T-helper 1 cell treated with Interleukin-12 subunit alpha and Interleukin-12 subunit beta and Interleukin-4 antibody, amounts not matched to agents 30 μg/mL and 1 μg/mL, for 36 hours (primary cell): ENCODE results near the gene RFX4.

ENCODE experiments used
- H3K27ac Mint-ChIP-seq: one replicate; pipeline ENCODE4 v1.8.0; 2021; ENCODE audit warnings: mild to moderate bottlenecking, mixed read lengths
- H3K27me3 Mint-ChIP-seq: one replicate; pipeline ENCODE4 v1.8.0; 2021; ENCODE audit warnings: low read depth, mixed read lengths
- H3K36me3 Mint-ChIP-seq: one replicate; pipeline ENCODE4 v1.8.0; 2021; ENCODE audit warnings: low read depth, mixed read lengths
- H3K4me1 Mint-ChIP-seq: one replicate; pipeline ENCODE4 v1.8.0; 2021; ENCODE audit warnings: low read depth, mixed read lengths
- H3K4me3 Mint-ChIP-seq: one replicate; pipeline ENCODE4 v1.8.0; 2021; ENCODE audit warnings: mild to moderate bottlenecking, moderate library complexity, mixed read lengths
- H3K9me3 Mint-ChIP-seq: one replicate; pipeline ENCODE4 v1.8.0; 2021; ENCODE audit warnings: mixed read lengths

The RFX4 gene

DNA sequence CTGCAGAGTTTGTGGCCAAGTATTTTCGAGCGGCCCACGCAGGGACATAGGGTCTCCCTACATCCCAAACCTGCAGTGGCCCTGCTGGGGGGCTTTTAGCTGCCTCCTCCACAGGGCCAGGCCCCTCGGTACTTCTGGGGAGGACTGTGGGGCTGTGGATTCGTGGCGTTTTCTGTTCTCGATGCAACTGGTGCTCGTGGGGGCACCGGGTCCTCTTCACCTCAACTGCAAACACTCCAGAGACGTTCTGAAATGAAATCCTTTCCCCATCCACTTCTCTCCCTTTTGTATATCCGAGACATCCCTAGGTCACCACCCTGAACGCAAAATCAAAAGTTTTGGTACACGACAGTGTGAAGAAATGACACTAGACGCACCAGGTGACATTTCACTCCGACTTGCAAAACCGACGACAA, 2.3 kb downstream of the RFX4 start:
- Mint-ChIP-seq H3K27me3 (peaks cover 85% of the 10 kb centered on the region), H3K9me3 (no peaks in the 10 kb centered on the region), H3K4me3 (no peak overlapping the region), H3K27ac (no peak overlapping the region), H3K36me3 (no peaks in the 10 kb centered on the region), H3K4me1 (peaks cover 10% of the 10 kb centered on the region)

DNA sequence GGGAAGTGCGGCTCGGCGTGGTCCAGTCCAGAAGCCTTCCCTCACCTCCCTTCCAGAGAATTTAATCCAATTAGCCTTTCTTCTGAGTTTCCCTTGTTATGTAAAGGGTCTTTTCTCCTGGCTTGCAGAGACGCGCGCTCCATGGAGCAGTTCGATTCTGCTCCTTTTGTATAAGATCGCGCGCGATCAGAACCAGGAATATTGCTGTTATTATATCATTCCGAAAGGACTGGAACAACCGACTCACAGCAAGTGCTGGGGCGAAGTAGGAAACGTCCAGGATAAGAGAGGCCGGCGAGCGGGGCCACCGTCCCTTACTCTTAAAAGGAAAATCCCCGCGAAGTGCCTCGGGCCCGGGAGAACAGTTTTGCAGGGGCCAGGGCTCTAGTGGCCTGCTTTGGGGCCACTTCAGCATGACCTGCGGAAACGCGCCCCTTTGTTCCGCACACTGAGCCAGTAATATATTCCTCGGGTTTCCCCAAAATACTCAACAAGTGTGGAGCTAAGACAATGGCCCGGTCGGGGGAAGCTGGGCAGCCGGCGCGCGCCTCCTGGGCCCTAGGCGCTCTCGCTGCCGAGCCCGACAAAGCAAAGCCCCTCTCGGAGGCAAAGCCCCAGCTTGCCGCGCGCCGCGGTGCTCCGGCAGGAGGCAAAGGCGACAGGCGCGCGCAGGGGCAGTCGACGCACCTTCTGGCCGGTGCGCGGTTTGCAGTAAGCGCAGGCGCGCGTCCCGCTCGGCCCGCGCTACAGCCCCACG, 2.9 kb downstream of the RFX4 start:
- Mint-ChIP-seq H3K4me3 (no peak overlapping the region), H3K4me1 (peaks cover 10% of the 10 kb centered on the region), H3K27me3 (peaks cover 86% of the 10 kb centered on the region), H3K9me3 (no peaks in the 10 kb centered on the region), H3K27ac (no peak overlapping the region), H3K36me3 (no peaks in the 10 kb centered on the region)

DNA sequence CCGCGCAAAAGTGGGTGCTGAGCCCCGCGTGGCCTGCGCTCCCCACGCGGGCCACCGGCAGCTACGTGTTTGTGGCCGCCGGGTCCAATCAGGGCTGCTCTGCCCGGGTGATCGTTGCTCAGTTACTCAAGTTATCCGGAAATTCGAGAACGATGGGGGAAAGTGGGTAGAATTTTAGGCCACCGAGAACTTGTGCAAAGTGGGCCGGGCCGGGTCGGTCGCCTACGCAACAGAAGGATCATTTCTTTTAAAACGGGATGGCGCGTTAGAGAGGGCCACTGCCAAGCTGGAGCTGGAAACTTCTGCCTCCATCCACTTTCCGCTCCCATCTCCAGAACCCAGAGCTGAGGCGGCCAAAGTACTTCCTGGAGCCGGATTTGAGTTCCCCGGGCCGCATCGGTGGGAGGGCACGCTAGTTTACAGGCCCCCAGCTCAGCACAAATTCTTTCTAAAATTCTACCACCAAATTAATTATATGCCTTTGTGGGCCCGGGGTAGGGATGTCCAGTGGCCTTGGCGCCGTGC, 3.5 kb downstream of the RFX4 start:
- no peaks in the 10 kb centered on the region for H3K36me3 Mint-ChIP-seq
- no peaks in the 10 kb centered on the region for H3K9me3 Mint-ChIP-seq
- no peak overlapping the region for H3K27ac Mint-ChIP-seq
- H3K4me3 Mint-ChIP-seq = no peak overlapping the region
- peaks cover 10% of the 10 kb centered on the region for H3K4me1 Mint-ChIP-seq
- H3K27me3 Mint-ChIP-seq = peaks cover 82% of the 10 kb centered on the region

DNA sequence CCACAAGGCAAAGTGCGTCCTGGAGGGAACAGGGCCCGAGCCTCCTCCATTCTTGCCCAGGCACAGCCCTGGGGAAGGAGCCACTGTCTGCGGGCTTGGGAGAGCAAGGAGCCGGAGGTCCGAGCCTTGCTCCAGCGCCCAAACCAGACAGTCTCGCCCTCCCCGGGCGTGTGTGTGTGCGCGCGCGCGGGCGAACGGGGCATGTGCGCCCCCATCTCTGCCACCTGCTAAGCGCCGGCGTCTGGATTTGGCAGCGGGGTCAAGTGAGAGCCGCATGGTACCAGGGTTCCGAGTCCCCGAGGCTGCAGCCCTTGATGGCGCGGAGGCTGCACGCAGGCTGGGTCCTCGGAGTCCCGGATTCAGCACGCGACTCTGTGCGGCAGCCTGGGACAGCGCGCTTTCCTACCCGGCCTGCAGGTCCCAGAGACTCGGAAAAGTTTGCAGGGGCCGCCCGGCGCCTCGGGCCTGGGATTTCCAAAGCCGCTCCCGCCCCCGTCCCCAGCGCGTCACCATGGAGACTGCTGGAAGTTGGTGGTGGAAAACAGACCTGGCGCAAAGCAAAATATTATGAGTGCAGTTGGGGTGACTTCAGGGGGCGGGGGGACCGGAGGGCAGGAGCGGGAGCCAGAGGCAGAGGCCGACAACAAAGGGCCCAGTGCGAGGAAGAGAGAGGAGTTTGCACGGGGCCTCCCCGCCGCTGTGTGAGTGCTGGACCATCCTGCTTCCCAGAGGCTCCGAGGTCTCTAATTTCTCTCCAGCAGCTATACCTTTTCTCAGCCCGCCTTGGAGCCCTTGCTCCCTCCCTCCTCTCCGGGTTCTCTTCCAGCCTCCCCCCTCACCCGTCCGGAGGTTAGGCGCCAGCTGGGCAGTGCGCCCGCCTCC, 4.2 kb downstream of the RFX4 start:
- no peaks in the 10 kb centered on the region for H3K36me3 Mint-ChIP-seq
- no peak overlapping the region for H3K4me3 Mint-ChIP-seq
- no peak overlapping the region for H3K27ac Mint-ChIP-seq
- peaks cover 8% of the 10 kb centered on the region for H3K4me1 Mint-ChIP-seq
- peaks cover 84% of the 10 kb centered on the region for H3K27me3 Mint-ChIP-seq
- H3K9me3 Mint-ChIP-seq = no peaks in the 10 kb centered on the region

DNA sequence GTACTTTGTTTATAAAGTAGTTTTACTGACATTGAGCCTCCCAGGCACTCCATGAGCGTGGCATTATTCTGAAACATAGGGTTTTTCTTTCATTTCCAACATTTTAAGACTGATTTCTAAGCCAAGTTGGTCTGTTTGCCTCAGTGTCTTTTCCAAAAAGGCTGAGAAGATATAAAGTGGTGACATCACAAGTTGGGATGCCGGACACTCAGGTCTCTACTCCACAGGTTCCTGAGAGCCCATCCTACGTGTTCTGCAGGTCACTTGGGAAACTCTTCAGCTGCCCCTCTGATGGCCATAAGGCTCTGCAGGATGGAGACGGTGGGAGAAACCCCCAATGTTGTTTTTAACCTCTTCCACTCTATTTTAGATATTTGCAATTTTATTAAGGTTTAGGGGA, 6.0 kb downstream of the RFX4 start:
- Mint-ChIP-seq H3K27me3 (peaks cover 82% of the 10 kb centered on the region), H3K4me1 (peaks cover 4% of the 10 kb centered on the region), H3K4me3 (no peak overlapping the region), H3K9me3 (no peaks in the 10 kb centered on the region), H3K27ac (no peak overlapping the region), H3K36me3 (no peaks in the 10 kb centered on the region)

DNA sequence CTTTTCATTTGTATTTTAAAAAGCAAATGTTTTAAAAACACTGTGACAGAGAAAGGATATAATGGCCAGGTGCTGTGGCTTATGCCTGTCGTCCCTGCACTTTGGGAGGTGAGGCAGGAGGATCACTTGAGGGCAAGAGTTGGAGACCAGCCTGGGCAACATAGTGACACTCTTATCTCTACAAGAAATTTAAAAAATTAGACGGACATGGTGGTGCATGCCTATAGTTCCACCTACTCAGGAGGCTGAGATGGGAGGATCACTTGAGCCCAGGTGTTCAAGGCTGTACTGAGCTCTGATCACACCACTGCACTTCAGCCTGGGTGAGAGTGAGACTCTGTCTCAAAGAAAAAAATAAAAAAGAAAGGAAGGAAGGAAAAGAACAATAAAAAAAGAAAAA, 7.8 kb downstream of the RFX4 start:
- H3K4me3 Mint-ChIP-seq = no peak overlapping the region
- H3K4me1 Mint-ChIP-seq = no peaks in the 10 kb centered on the region
- H3K27ac Mint-ChIP-seq = no peak overlapping the region
- H3K9me3 Mint-ChIP-seq = no peaks in the 10 kb centered on the region
- H3K27me3 Mint-ChIP-seq = peaks cover 80% of the 10 kb centered on the region
- no peaks in the 10 kb centered on the region for H3K36me3 Mint-ChIP-seq

DNA sequence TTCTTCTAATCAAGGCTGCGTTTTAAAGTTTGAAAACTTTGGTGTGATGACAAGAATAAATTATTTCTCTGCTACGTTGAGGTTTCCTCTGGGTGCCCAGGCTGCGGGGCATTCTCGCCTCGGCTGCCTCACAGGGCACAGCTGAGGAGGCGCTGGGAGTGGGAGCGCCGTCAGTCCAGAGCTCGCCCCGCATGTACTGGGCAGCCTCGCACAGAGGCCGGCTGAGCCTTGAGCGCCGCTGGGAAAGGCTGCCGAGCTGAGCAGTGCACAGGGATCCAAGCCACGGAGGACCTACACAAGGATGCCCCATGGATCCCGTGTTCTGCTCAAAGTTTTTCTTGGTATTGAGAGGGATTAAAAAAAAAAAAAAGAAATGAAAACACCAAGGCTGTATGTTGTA, 11.6 kb downstream of the RFX4 start:
- H3K36me3 Mint-ChIP-seq = no peaks in the 10 kb centered on the region
- no peaks in the 10 kb centered on the region for H3K4me1 Mint-ChIP-seq
- H3K9me3 Mint-ChIP-seq = no peaks in the 10 kb centered on the region
- H3K27ac Mint-ChIP-seq = no peak overlapping the region
- H3K27me3 Mint-ChIP-seq = peaks cover 64% of the 10 kb centered on the region
- no peak overlapping the region for H3K4me3 Mint-ChIP-seq

DNA sequence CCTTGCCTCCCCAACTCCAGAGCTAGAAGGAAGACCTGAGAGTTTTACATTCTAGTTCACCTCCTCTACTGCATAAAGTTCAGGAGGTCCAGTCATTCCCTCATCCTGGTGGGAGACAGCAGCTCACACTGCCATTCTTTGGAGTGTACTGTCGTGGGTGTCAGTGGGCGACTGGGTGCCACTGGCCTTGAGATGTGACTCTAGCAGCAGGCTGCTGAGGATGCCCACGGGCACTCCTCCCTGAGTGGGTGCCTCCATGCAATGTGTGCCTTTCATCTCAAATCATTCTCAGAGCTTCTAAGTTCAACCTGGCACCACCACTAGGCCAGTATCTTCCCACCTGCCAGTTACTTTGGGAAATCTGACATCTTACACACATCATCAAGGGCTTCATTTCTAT, 12.5 kb downstream of the RFX4 start:
- Mint-ChIP-seq H3K4me3 (no peak overlapping the region), H3K27ac (no peak overlapping the region), H3K27me3 (peaks cover 55% of the 10 kb centered on the region), H3K36me3 (no peaks in the 10 kb centered on the region), H3K4me1 (no peaks in the 10 kb centered on the region), H3K9me3 (no peaks in the 10 kb centered on the region)

DNA sequence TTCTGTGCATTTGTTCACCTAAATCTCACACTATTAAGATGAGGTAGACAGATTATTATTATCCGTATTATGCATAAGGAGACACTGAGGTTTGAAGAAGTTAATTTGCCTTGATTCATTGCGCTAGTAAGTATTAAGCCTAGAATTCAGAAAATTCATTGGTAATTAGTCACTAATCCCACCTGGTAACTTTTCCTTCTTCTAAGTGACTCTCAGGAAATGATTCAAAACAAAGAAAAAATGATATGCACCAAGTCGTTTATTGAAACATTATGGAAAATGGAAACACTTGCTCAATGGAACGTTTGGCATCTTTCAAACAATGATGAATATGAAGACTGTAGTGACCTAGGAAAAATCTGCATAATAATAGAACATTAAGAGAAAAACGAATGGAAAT, 15.2 kb downstream of the RFX4 start:
- Mint-ChIP-seq H3K27ac (no peak overlapping the region), H3K36me3 (no peaks in the 10 kb centered on the region), H3K27me3 (peaks cover 39% of the 10 kb centered on the region), H3K4me1 (no peaks in the 10 kb centered on the region), H3K9me3 (no peaks in the 10 kb centered on the region), H3K4me3 (no peak overlapping the region)

DNA sequence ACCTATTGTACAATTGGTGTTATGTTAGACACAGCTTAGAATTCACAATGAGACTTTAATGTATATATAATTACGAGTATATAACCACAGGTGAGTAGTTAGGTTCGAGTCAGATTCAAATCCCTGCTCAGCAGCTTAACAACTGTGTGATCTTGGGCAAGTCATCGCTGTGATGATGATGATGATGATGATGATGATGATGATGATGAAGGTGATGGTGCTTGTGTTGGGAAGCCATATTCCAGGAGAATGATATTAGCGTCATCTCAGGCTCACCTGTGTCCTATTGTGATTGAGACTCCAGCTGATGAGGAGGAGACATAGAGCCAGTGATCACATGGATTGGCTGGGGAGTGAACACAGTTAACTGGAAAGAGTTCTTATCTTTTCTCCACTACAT, 16.5 kb downstream of the RFX4 start:
- H3K36me3 Mint-ChIP-seq = no peaks in the 10 kb centered on the region
- no peaks in the 10 kb centered on the region for H3K9me3 Mint-ChIP-seq
- H3K27me3 Mint-ChIP-seq = peaks cover 28% of the 10 kb centered on the region
- no peak overlapping the region for H3K4me3 Mint-ChIP-seq
- H3K4me1 Mint-ChIP-seq = no peaks in the 10 kb centered on the region
- H3K27ac Mint-ChIP-seq = no peak overlapping the region

DNA sequence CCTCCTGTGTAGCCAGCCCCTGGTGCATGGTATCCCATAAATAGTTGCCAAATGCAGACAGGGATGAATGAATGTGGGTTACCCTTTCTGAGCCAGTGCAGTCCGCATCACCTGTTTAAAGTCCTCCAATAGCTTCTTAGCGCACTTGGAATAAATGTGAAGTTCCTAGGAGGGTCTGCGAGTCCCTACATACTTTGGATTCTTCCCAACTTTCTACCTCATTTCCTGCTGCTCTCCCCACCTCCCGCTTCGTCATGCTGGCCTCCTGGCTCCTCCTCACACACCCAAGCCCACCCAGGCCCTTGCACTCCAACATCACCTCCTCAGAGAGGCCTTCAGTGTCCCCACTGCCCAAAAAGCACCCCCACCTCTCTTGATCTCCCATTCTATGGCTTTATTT, 17.7 kb downstream of the RFX4 start:
- Mint-ChIP-seq H3K36me3 (no peaks in the 10 kb centered on the region), H3K27me3 (peaks cover 18% of the 10 kb centered on the region), H3K9me3 (no peaks in the 10 kb centered on the region)

DNA sequence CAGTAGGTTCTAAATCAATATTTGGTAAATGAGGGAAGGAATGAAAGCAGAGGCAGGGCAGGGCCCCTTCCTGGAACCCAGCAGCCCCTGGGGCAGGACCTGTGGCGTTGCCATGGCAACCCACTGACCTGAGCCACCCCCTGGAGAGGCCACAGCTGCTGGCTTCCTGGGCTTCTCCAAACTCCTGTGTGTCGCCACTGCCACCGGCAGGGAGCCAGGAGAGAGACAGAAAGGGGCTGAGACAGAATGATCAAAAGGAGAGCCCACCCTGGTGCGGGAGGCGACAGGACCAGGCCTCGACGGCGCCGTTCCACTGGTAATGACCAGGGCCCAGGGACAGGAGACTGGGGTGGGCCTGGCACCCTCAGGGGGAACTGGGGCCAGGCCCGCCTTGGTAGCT, 18.2 kb downstream of the RFX4 start:
- peaks cover 14% of the 10 kb centered on the region for H3K27me3 Mint-ChIP-seq
- no peak overlapping the region for H3K4me3 Mint-ChIP-seq
- no peaks in the 10 kb centered on the region for H3K4me1 Mint-ChIP-seq
- H3K36me3 Mint-ChIP-seq = no peaks in the 10 kb centered on the region
- no peaks in the 10 kb centered on the region for H3K9me3 Mint-ChIP-seq
- H3K27ac Mint-ChIP-seq = no peak overlapping the region

More for the DNA sequence above, 17.7 kb downstream of the RFX4 start:
- Mint-ChIP-seq H3K4me1 (no peaks in the 10 kb centered on the region), H3K27ac (no peak overlapping the region), H3K4me3 (no peak overlapping the region)

DNA sequence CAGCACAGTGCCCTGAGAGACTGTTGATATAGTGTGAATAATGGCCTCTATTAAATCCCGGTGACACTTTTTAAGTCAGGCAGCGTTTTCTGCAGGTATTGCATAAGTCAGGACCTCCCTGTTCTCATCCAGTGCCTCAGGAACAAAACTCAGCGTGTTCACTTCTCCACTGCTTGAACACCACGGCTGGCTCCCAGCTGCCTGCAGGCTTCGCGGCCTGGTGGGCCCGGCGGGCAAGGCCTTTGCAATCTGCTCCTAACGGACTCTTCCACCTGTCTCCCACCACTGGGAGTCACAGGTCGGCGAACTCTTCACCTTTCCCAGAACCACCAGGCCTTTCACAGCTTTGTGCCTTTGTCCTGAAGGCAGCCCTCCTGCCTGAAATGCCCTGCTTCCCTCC, 18.7 kb downstream of the RFX4 start:
- Mint-ChIP-seq H3K36me3 (no peaks in the 10 kb centered on the region), H3K4me3 (no peak overlapping the region), H3K27me3 (peaks cover 11% of the 10 kb centered on the region), H3K9me3 (no peaks in the 10 kb centered on the region), H3K27ac (no peak overlapping the region), H3K4me1 (no peaks in the 10 kb centered on the region)

DNA sequence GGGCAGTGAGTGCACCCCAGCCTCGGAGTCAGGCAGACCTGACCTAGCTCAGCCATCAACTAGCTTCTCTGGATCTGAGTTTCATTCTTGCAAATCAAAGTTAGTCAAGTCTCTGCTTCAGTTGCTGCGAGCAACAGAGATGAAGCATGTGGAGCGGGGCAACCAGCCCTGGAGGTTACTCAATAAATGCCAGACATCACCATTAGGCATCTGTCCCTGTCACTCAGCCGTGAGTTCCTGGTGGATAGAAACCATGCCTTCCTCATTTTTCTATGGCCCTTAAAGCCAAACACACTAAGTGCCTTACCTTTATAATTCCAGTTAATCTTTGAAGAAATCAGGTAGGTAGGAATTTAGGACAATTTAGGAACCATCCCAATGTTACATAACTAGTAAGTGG, 19.3 kb downstream of the RFX4 start:
- Mint-ChIP-seq H3K9me3 (no peaks in the 10 kb centered on the region), H3K27me3 (peaks cover 7% of the 10 kb centered on the region), H3K4me3 (no peak overlapping the region), H3K27ac (no peak overlapping the region), H3K36me3 (no peaks in the 10 kb centered on the region), H3K4me1 (no peaks in the 10 kb centered on the region)

DNA sequence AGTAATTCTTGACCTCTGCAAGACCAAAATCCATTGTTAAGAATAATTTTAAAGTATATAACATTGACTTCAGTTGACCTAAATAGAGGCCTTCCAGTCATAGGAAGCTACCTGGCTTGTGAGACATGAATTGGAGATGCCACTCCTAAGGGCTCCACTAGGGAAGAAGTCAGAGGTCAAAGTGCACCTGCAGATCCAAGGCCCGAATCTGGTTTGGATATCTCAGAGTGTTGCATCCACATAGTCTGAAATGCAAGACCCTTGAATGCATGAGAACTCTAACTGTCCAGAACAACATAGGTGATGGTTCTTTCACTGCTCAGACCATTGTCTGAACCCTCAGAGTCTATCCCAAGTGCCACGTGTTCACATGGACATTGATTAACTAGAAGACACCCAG, 22.4 kb downstream of the RFX4 start:
- Mint-ChIP-seq H3K4me1 (no peaks in the 10 kb centered on the region), H3K36me3 (no peaks in the 10 kb centered on the region), H3K27ac (no peak overlapping the region), H3K9me3 (peaks cover under 1% of the 10 kb centered on the region), H3K27me3 (no peaks in the 10 kb centered on the region), H3K4me3 (no peak overlapping the region)
